Liver (tissue), 9 donors: Measurements from ENCODE around the gene PITX2. TPM values are rescaled to one million over a fixed set of nuclear protein-coding genes. Genes with fewer than 3 reads are reported as not detected.

Experiments used
- DNase-seq: peaks from one replicate; pipeline ENCODE4 v3.0.0-alpha.2; 2017; ENCODE audit warnings: low spot score
- H3K27ac ChIP-seq, 2 donors: one replicate each; pipeline ENCODE4 v1.7.0; 2013; ENCODE audit warnings: inconsistent platforms in 2 of 2, low read length in 2 of 2, control low read depth in 1 of 2, low read depth in 1 of 2, mild to moderate bottlenecking in 1 of 2
- H3K27me3 ChIP-seq, 4 donors: one replicate each; pipeline versions ENCODE4 v1.6.1 to v1.7.0; 2013; ENCODE audit warnings: low read length in 3 of 4, inconsistent platforms in 1 of 4, mild to moderate bottlenecking in 1 of 4, moderate library complexity in 1 of 4; ENCODE audit not compliant: control insufficient read depth in 4 of 4, insufficient read depth in 4 of 4
- H3K36me3 ChIP-seq, 4 donors: one replicate each; pipeline versions ENCODE4 v1.6.1 to v1.7.0; 2013; ENCODE audit warnings: low read length in 3 of 4, mild to moderate bottlenecking in 3 of 4, low read depth in 1 of 4, moderate library complexity in 1 of 4; ENCODE audit not compliant: control insufficient read depth in 4 of 4, insufficient read depth in 3 of 4
- H3K4me1 ChIP-seq, 4 donors: one replicate each; pipeline versions ENCODE4 v1.6.1 to v1.7.0; 2013; ENCODE audit warnings: low read length in 3 of 4, mild to moderate bottlenecking in 3 of 4, moderate library complexity in 1 of 4; ENCODE audit not compliant: control insufficient read depth in 4 of 4, insufficient read depth in 4 of 4
- H3K4me3 ChIP-seq, 3 donors: one replicate each; pipeline versions ENCODE4 v1.6.1 to v1.7.0; 2013; ENCODE audit warnings: low read length in 3 of 3, control low read depth in 1 of 3, low read depth in 1 of 3, mild to moderate bottlenecking in 1 of 3
- H3K9ac ChIP-seq, 2 donors: one replicate each; pipeline ENCODE4 v1.7.0; 2013; ENCODE audit warnings: low read length in 2 of 2, mild to moderate bottlenecking in 2 of 2, moderate library complexity in 2 of 2, control low read depth in 1 of 2, low read depth in 1 of 2
- H3K9me3 ChIP-seq, 4 donors: one replicate each; pipeline versions ENCODE4 v1.6.1 to v1.7.0; 2013; ENCODE audit warnings: low read length in 3 of 4; ENCODE audit not compliant: control insufficient read depth in 4 of 4
- EGR1 ChIP-seq, 2 donors: IDR thresholded peaks; 2 replicates each; pipeline ENCODE4 v1.6.1; 2016 to 2018; ENCODE audit warnings: antibody characterized with exemption in 2 of 2, low read depth in 2 of 2
- FOXA1 ChIP-seq: IDR thresholded peaks from 2 replicates; pipeline ENCODE4 v1.6.1; 2016; ENCODE audit warnings: antibody characterized with exemption
- FOXA2 ChIP-seq: IDR thresholded peaks from 2 replicates; pipeline ENCODE4 v1.6.1; 2016; ENCODE audit warnings: antibody characterized with exemption
- GABPA ChIP-seq, 2 donors: IDR thresholded peaks in 1 of 2; conservative IDR thresholded peaks in 1 of 2; 2 replicates each; pipeline ENCODE4 v1.6.1; 2016; ENCODE audit warnings: antibody characterized with exemption in 2 of 2, mild to moderate bottlenecking in 1 of 2, moderate library complexity in 1 of 2
- HNF4G ChIP-seq: IDR thresholded peaks from 2 replicates; pipeline ENCODE4 v1.6.1; 2016; ENCODE audit warnings: antibody characterized with exemption
- JUND ChIP-seq, 2 donors: IDR thresholded peaks; 2 replicates each; pipeline ENCODE4 v1.6.1; 2016; ENCODE audit warnings: antibody characterized with exemption in 2 of 2
- RXRA ChIP-seq, 2 donors: IDR thresholded peaks; 2 replicates each; pipeline ENCODE4 v1.6.1; 2017 to 2018; ENCODE audit warnings: antibody characterized with exemption in 2 of 2, mild to moderate bottlenecking in 1 of 2
- SP1 ChIP-seq: IDR thresholded peaks from 2 replicates; pipeline ENCODE4 v1.6.1; 2018; ENCODE audit warnings: antibody characterized with exemption, mild to moderate bottlenecking
- TAF1 ChIP-seq: conservative IDR thresholded peaks from 2 replicates; pipeline ENCODE4 v1.6.1; 2016; ENCODE audit warnings: antibody characterized with exemption, mild to moderate bottlenecking
- YY1 ChIP-seq: IDR thresholded peaks from 2 replicates; pipeline ENCODE4 v1.6.1; 2016; ENCODE audit warnings: antibody characterized with exemption, mild to moderate bottlenecking
- WGBS: extraction: QIAGEN DNeasy Blood & Tissue Kit; methylation state at CpG from one replicate; pipeline ENCODE4 v1.1.7; 2013; 5-methylcytosine and 5-hydroxymethylcytosine counted together
- polyA plus RNA-seq, 2 donors: library from polyadenylated mRNA; stranded (reverse) in 1 of 2; unstranded in 1 of 2; fragments of 200-250 nt in 1 of 2; fragments of >200 nt in 1 of 2; fragmentation: Nextera tagmentation in 1 of 2; extraction: Ambion mirVana in 1 of 2; gene quantifications; one replicate each; pipeline versions ENCODE4 v1.2.1 to v1.2.3, GENCODE V29; 2013 to 2015
- total RNA-seq, 2 donors: library from RNA; depleted of rRNA; stranded (reverse); fragments of >200 nt; gene quantifications; one replicate each; pipeline ENCODE4 v1.2.3, GENCODE V29; 2014
- TF ChIP-seq, protein P1 (sequence below): IDR thresholded peaks from 2 replicates; pipeline ENCODE4 v1.6.1; 2016; ENCODE audit warnings: antibody characterized with exemption, mild to moderate bottlenecking
- TF ChIP-seq, protein P2 (sequence below): IDR thresholded peaks from 2 replicates; pipeline ENCODE4 v1.6.1; 2016; ENCODE audit warnings: antibody characterized with exemption
- TF ChIP-seq, protein P3 (sequence below): IDR thresholded peaks from 2 replicates; pipeline ENCODE4 v1.6.1; 2016; ENCODE audit warnings: antibody characterized with exemption
- TF ChIP-seq, protein P4 (sequence below): IDR thresholded peaks from 2 replicates; pipeline ENCODE4 v1.6.1; 2016; ENCODE audit warnings: antibody characterized with exemption
- TF ChIP-seq, protein P5 (sequence below): fragments of 150-350 bp; IDR thresholded peaks from 2 replicates; pipeline ENCODE4 v1.5.1; 2017; ENCODE audit warnings: improper control_type of control experiment, low read depth, low read length; ENCODE audit not compliant: missing input control
- donor health status: healthy.
- donor health status: healthy.
- donor health status: healthy.
- donor health status: healthy.
- donor health status: healthy.

The PITX2 gene
- total and polyA plus RNA-seq, 4 donors = 0.06 TPM; not detected in 3

DNA sequence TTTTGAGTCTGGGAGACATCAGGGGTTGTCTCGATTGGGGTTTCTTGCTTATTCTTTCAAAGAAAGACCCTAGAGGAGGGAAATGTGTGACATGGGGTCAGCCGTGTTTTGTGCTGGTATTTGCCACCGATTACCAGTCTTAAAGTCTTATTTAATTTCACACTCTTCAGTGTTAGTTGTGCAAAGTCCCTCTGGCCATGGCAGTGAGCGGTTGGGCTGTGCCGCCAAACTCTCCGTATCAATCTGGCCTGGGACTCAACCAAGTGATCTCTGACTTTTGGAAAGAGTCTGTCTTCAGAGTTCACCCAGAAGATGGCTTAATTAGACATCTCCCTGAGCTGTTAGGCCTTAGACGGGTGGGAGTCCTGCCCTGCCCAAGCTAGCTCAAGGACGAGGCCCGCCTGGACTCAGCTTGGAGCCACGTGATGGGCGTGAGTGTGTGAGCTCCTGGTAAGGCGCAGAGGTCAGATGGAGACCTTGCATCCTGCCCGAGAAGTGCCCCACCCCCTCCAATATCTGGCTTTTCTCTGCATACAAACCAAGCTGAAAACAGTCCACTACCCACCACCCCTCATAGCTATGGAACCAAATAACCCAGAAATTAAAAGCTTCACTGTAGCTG lies 3.8 kb upstream of the PITX2 start:
- Histone ChIP-seq H3K9me3 (peaks cover 0 to 3% (median 0%) of the 10 kb centered on the region in 4 donors), H3K27me3 (peaks cover 7 to 59% (median 18%) of the 10 kb centered on the region in 4 donors), H3K4me1 (peaks cover 7 to 25% (median 13%) of the 10 kb centered on the region in 4 donors), H3K9ac (no peak overlapping the region), H3K4me3 (no peak overlapping the region), H3K27ac (no peak overlapping the region), H3K36me3 (no peaks in the 10 kb centered on the region)
- no peak for DNase-seq
- TF ChIP-seq, protein P1, sequence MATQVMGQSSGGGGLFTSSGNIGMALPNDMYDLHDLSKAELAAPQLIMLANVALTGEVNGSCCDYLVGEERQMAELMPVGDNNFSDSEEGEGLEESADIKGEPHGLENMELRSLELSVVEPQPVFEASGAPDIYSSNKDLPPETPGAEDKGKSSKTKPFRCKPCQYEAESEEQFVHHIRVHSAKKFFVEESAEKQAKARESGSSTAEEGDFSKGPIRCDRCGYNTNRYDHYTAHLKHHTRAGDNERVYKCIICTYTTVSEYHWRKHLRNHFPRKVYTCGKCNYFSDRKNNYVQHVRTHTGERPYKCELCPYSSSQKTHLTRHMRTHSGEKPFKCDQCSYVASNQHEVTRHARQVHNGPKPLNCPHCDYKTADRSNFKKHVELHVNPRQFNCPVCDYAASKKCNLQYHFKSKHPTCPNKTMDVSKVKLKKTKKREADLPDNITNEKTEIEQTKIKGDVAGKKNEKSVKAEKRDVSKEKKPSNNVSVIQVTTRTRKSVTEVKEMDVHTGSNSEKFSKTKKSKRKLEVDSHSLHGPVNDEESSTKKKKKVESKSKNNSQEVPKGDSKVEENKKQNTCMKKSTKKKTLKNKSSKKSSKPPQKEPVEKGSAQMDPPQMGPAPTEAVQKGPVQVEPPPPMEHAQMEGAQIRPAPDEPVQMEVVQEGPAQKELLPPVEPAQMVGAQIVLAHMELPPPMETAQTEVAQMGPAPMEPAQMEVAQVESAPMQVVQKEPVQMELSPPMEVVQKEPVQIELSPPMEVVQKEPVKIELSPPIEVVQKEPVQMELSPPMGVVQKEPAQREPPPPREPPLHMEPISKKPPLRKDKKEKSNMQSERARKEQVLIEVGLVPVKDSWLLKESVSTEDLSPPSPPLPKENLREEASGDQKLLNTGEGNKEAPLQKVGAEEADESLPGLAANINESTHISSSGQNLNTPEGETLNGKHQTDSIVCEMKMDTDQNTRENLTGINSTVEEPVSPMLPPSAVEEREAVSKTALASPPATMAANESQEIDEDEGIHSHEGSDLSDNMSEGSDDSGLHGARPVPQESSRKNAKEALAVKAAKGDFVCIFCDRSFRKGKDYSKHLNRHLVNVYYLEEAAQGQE = no peak
- TF ChIP-seq, protein P2, sequence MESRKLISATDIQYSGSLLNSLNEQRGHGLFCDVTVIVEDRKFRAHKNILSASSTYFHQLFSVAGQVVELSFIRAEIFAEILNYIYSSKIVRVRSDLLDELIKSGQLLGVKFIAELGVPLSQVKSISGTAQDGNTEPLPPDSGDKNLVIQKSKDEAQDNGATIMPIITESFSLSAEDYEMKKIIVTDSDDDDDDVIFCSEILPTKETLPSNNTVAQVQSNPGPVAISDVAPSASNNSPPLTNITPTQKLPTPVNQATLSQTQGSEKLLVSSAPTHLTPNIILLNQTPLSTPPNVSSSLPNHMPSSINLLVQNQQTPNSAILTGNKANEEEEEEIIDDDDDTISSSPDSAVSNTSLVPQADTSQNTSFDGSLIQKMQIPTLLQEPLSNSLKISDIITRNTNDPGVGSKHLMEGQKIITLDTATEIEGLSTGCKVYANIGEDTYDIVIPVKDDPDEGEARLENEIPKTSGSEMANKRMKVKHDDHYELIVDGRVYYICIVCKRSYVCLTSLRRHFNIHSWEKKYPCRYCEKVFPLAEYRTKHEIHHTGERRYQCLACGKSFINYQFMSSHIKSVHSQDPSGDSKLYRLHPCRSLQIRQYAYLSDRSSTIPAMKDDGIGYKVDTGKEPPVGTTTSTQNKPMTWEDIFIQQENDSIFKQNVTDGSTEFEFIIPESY = no peak
- TF ChIP-seq TAF1 = no peak
- no peak for TF ChIP-seq FOXA2
- TF ChIP-seq GABPA (IDR thresholded peaks at IDR 0.05 in 1 of 2, conservative IDR thresholded peaks at IDR 0.05 in 1 of 2) = no peak
- no peak for TF ChIP-seq FOXA1
- no peak for TF ChIP-seq JUND (IDR thresholded peaks at IDR 0.05)
- no peak for TF ChIP-seq SP1
- TF ChIP-seq YY1 = no peak
- TF ChIP-seq, protein P3, sequence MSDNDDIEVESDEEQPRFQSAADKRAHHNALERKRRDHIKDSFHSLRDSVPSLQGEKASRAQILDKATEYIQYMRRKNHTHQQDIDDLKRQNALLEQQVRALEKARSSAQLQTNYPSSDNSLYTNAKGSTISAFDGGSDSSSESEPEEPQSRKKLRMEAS = no peak
- no peak for TF ChIP-seq RXRA (IDR thresholded peaks at IDR 0.05)
- TF ChIP-seq, protein P4, sequence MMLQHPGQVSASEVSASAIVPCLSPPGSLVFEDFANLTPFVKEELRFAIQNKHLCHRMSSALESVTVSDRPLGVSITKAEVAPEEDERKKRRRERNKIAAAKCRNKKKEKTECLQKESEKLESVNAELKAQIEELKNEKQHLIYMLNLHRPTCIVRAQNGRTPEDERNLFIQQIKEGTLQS = no peak
- no peak for TF ChIP-seq EGR1 (IDR thresholded peaks at IDR 0.05; ENCODE audit: low read depth in 2 of 2)
- WGBS = 14% methylated on average over 13 of the region's 13 CpGs

DNA sequence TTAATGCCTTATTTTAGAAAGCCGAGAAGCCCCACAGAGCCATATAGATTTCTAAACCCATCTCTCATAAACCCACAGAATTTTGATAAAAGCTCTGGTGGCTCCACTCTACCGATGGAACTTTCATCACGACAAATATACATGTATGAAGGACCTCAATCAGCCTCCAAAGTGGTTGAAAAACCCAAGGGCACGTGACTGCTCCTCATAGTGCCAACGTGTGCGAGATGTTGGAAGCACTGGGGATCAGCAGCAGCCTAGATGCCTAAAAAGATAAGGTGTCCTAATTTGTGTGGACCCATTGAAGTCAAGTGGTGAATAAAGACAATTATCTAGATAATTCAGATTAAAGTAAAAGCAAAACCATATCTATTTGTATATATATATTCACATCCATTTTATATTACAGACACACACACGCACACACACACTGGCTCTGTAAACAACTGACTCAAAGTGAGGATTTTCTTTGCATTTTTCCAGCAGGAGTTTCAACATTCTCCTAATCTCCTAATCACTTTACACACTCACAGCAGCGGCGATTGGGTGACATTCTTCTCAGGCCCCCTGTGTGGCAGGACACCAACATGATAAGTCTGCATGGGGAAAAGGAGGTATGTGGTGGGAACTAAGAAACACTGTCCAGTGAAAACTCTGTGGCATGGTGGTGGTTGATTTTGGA lies 2.8 kb upstream of the PITX2 start:
- Histone ChIP-seq H3K27ac (no peak overlapping the region), H3K9me3 (peaks cover 0 to 3% (median 0%) of the 10 kb centered on the region in 4 donors), H3K4me3 (no peak overlapping the region), H3K36me3 (no peaks in the 10 kb centered on the region), H3K4me1 (peaks cover 13 to 28% (median 17%) of the 10 kb centered on the region in 4 donors), H3K9ac (no peak overlapping the region), H3K27me3 (peaks cover 7 to 58% (median 21%) of the 10 kb centered on the region in 4 donors)
- no peak for DNase-seq
- WGBS = 11% methylated on average over 9 of the region's 9 CpGs
- TF ChIP-seq SP1 = no peak
- TF ChIP-seq RXRA (IDR thresholded peaks at IDR 0.05) = no peak
- no peak for TF ChIP-seq HNF4G
- TF ChIP-seq FOXA2 = no peak
- no peak for TF ChIP-seq TAF1
- TF ChIP-seq, protein P3 = no peak
- TF ChIP-seq EGR1 (IDR thresholded peaks at IDR 0.05; ENCODE audit: low read depth in 2 of 2) = no peak
- no peak for TF ChIP-seq GABPA (IDR thresholded peaks at IDR 0.05 in 1 of 2, conservative IDR thresholded peaks at IDR 0.05 in 1 of 2)
- TF ChIP-seq, protein P5, sequence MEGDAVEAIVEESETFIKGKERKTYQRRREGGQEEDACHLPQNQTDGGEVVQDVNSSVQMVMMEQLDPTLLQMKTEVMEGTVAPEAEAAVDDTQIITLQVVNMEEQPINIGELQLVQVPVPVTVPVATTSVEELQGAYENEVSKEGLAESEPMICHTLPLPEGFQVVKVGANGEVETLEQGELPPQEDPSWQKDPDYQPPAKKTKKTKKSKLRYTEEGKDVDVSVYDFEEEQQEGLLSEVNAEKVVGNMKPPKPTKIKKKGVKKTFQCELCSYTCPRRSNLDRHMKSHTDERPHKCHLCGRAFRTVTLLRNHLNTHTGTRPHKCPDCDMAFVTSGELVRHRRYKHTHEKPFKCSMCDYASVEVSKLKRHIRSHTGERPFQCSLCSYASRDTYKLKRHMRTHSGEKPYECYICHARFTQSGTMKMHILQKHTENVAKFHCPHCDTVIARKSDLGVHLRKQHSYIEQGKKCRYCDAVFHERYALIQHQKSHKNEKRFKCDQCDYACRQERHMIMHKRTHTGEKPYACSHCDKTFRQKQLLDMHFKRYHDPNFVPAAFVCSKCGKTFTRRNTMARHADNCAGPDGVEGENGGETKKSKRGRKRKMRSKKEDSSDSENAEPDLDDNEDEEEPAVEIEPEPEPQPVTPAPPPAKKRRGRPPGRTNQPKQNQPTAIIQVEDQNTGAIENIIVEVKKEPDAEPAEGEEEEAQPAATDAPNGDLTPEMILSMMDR = no peak
- TF ChIP-seq, protein P4 = no peak
